Glutamatergic neuron (in vitro differentiated cells): ENCODE data around the gene EFHB. TPM values are rescaled to one million over a fixed set of nuclear protein-coding genes. Genes with fewer than 3 reads are reported as not detected.
"Not testable (repeated sequence)": the region's sequence is repeated elsewhere in the genome, so short reads cannot be mapped to it uniquely, and the experiment has no call there.

Experiments used
- DNase-seq: peaks from one replicate; pipeline ENCODE4 v3.0.0; 2022
- H3K27ac Mint-ChIP-seq: one replicate; pipeline ENCODE4 v1.8.0; 2020; ENCODE audit warnings: mild to moderate bottlenecking, mixed read lengths, inconsistent platforms; ENCODE audit not compliant: unreplicated experiment
- H3K27me3 Mint-ChIP-seq: one replicate; pipeline ENCODE4 v1.8.0; 2020; ENCODE audit warnings: mild to moderate bottlenecking, moderate library complexity, mixed read lengths, inconsistent platforms; ENCODE audit not compliant: unreplicated experiment
- H3K36me3 Mint-ChIP-seq: one replicate; pipeline ENCODE4 v1.8.0; 2020; ENCODE audit warnings: mild to moderate bottlenecking, mixed read lengths, inconsistent platforms; ENCODE audit not compliant: unreplicated experiment
- H3K4me1 Mint-ChIP-seq: one replicate; pipeline ENCODE4 v1.8.0; 2020; ENCODE audit warnings: mild to moderate bottlenecking, low read depth, mixed read lengths, inconsistent platforms; ENCODE audit not compliant: unreplicated experiment
- H3K4me3 Mint-ChIP-seq: one replicate; pipeline ENCODE4 v1.8.0; 2020; ENCODE audit warnings: mild to moderate bottlenecking, mixed read lengths, inconsistent platforms; ENCODE audit not compliant: unreplicated experiment
- H3K9me3 Mint-ChIP-seq: one replicate; pipeline ENCODE4 v1.8.0; 2020; ENCODE audit warnings: mild to moderate bottlenecking, moderate library complexity, mixed read lengths, inconsistent platforms; ENCODE audit not compliant: unreplicated experiment
- CTCF ChIP-seq: fragments of 200-600 bp; sonication (generic); IDR thresholded peaks from one replicate; pipeline ENCODE4 v1.5.0; 2021; ENCODE audit not compliant: partially characterized antibody, unreplicated experiment
- total RNA-seq: library from RNA; stranded (reverse); fragmentation: NEBNext Ultra II Directional; extraction: Animal tissue kit (Norgen Biotek cat#: 25700); gene quantifications from one replicate; pipeline ENCODE4 v1.2.1, GENCODE V29; 2021; ENCODE audit not compliant: unreplicated experiment

EFHB gene
- total RNA-seq, 1 donor from 2014 or later, result 0.76 TPM

DNA sequence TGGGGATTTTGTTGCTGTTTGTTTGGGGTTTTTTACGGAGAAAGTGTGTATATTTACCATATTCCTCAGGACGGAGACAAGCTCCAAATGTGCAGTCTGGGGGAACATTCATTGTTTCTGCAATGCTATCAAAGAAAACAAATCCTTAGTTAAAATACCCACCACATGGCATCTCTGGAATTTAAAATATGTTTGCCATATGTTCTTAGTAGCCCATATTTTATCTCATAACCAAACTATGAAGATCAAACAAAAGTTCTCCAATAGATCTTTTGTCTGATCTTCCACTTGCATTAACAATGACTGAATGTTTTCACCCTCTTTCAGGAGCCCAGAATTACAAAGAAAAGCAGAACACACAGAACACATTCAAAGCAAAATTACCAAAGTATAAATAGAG lies 35.3 kb downstream of the EFHB start:
- no peak overlapping the region for H3K27ac Mint-ChIP-seq
- no peak for DNase-seq

GRCh38 chr3:19891740-19892139 lies 42.3 kb downstream of the EFHB start:
- no peak for TF ChIP-seq CTCF
- H3K27me3 Mint-ChIP-seq, result no peaks in the 10 kb centered on the region
- H3K9me3 Mint-ChIP-seq, result no peaks in the 10 kb centered on the region
- H3K27ac Mint-ChIP-seq, result no peak overlapping the region
- H3K4me3 Mint-ChIP-seq, result no peak overlapping the region
- H3K36me3 Mint-ChIP-seq, result no peaks in the 10 kb centered on the region
- peaks cover 6% of the 10 kb centered on the region for H3K4me1 Mint-ChIP-seq
- no peak for DNase-seq

More for the DNA sequence above, 35.3 kb downstream of the EFHB start:
- H3K36me3 Mint-ChIP-seq, result no peaks in the 10 kb centered on the region
- H3K9me3 Mint-ChIP-seq, result no peaks in the 10 kb centered on the region
- H3K4me1 Mint-ChIP-seq, result no peaks in the 10 kb centered on the region
- no peaks in the 10 kb centered on the region for H3K27me3 Mint-ChIP-seq
- TF ChIP-seq CTCF, result no peak
- H3K4me3 Mint-ChIP-seq, result no peak overlapping the region

- Mint-ChIP-seq H3K36me3 (no peaks in the 10 kb centered on the region), H3K27ac (no peak overlapping the region), H3K27me3 (no peaks in the 10 kb centered on the region), H3K4me3 (no peak overlapping the region), H3K4me1 (peaks cover 6% of the 10 kb centered on the region), H3K9me3 (no peaks in the 10 kb centered on the region)
- DNase-seq, result no peak
- no peak for TF ChIP-seq CTCF
Measured at GRCh38 chr3:19888428-19889152, 45.4 kb downstream of the EFHB start.

- not testable (repeated sequence) for H3K4me1 Mint-ChIP-seq, H3K4me3 Mint-ChIP-seq, H3K9me3 Mint-ChIP-seq, H3K27me3 Mint-ChIP-seq, H3K27ac Mint-ChIP-seq, H3K36me3 Mint-ChIP-seq, DNase-seq
Measured at GRCh38 chr3:19887122-19887521, 46.9 kb downstream of the EFHB start.

GRCh38 chr3:19886404-19886803 lies 47.6 kb downstream of the EFHB start:
- Mint-ChIP-seq H3K9me3 (no peaks in the 10 kb centered on the region), H3K27ac (no peak overlapping the region), H3K4me1 (peaks cover 6% of the 10 kb centered on the region), H3K36me3 (no peaks in the 10 kb centered on the region), H3K4me3 (no peak overlapping the region), H3K27me3 (no peaks in the 10 kb centered on the region)
- TF ChIP-seq CTCF, result no peak
- DNase-seq, result no peak
